Stimulated activated CD8-positive, alpha-beta memory T cell treated with anti-CD3 and anti-CD28 coated beads, Interleukin-4, amount 100 ng/mL, for 4 hours (primary cell): ENCODE results near the gene ZFP14.
A peak's percentile ranks its signal among the peaks of the same experiment; 100 is the strongest.
"Not testable (repeated sequence)": the region's sequence is repeated elsewhere in the genome, so short reads cannot be mapped to it uniquely, and the experiment has no call there.

Source experiments
- DNase-seq, 2 donors: peaks; one replicate each; pipeline ENCODE4 v3.0.0-alpha.2; 2020; ENCODE audit warnings: low read depth in 2 of 2, low spot score in 1 of 2

ZFP14 gene

GRCh38 chr19:36331353-36332228, 47.4 kb downstream of the ZFP14 start:
- peak; percentile 25 to 30 for DNase-seq

DNA sequence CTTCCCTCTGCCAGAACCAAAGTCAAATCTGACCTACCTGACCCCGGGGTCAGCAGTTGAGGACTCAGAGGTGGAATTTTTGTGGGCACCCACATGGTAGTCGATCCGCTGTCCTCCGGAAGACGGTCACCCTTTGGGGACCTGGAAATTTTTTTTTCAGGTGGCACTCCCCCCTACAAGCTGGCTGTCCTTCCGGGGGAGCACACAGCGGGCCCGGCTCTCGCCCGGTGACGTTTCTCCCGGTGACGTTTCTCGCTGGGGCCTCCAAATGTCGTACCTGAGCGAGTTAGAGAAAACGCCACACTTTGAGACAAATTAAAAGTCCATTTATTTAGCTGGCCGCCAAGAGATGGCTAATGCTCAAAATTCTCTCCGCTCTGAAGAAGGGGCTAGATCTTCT, 48.8 kb downstream of the ZFP14 start:
- no peak for DNase-seq

DNA sequence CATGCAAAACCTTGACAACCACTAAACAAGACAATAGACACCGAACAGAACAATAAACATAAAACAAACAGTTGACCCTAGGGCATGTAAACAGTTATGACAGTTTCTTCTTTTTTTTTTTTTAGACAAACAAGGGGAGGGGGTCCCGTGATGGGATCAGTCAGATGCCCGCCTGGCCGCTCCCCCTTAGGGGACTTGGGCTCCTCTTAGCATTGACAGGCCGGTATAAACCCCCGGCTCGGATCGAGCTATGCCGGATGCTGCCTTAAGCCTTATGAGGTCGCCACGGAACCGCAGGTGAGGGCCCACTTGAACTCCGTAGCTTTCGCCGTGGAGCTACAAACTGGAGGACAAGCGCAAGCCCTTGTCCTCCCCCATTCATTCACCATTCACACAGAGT, 49.5 kb downstream of the ZFP14 start:
- not testable (repeated sequence) for DNase-seq

GRCh38 chr19:36326649-36327048, 52.4 kb downstream of the ZFP14 start:
- DNase-seq = not testable (repeated sequence)

DNA sequence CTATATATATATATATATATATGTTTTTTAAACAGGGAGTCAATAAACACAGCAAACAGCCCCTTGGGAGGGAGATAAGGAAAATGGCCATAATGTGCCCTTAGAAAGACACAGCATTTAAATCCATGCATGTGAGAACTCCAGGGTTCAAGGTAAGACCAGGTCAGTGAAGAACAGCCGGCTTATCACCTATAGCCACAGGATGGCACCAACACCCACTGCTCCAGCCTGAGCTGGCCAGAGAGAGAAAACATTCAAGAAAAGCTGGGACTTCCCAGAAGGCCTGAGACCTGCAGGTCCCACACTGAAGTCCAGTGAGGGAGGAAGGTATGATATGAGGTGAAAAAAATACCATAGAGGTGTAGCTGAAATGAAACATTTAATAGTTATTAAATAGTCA, 63.8 kb downstream of the ZFP14 start:
- not testable (repeated sequence) for DNase-seq

- not testable (repeated sequence) for DNase-seq
Measured at GRCh38 chr19:36314053-36314452, 64.9 kb downstream of the ZFP14 start.

GRCh38 chr19:36311098-36311760, 67.8 kb downstream of the ZFP14 start:
- not testable (repeated sequence) for DNase-seq

- DNase-seq = not testable (repeated sequence)
Measured at GRCh38 chr19:36310416-36310990, 68.5 kb downstream of the ZFP14 start.

- DNase-seq = not testable (repeated sequence)
Measured at GRCh38 chr19:36309759-36310158, 69.2 kb downstream of the ZFP14 start.

DNA sequence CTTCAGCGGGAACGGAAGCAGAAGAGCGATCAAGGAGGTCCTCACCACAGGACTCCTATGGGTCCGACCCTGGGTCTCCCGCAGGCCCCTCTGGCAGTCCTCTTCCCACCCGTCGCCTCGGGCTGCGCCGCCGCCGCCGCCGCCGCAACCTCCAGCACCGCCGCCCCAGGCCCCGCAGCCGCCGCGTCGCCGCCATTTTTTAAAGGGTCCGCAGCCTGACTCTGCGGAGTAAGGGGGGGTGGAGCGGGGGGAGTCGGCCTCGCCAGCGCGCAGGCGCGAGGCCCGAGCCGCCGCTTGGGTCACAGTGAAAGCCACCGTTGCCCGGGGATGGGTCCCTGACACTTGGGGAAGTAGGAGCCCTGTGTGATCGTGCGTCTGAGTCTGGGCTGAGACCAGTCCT, 69.7 kb downstream of the ZFP14 start:
- DNase-seq = not testable (repeated sequence)

DNA sequence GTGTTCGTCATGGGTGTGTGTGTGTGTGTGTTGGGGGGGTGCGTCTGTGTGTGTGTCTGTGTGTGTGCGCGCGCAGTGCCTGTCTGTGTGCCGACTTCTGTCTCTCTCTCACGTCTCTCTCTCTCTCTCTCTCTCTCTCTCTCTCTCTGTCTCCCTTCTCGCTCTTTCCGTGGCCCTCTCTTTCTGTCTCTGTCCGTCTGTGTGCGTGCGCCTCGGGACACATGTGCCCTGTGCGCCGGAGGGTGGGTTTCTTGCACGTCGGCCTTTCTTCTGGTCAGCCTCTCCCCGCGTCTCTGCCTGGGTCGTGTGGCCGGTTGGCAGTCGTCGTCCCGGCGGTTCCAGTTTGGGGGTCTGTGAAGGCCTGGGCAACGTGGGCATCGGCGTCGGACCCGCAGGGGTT, 86.7 kb downstream of the ZFP14 start:
- not testable (repeated sequence) for DNase-seq
